HG02840 (cell line): Measurements from ENCODE around the gene FHL3.
"Not testable (repeated sequence)": the region's sequence is repeated elsewhere in the genome, so short reads cannot be mapped to it uniquely, and the experiment has no call there.

Source experiments
- ATAC-seq: cut with Tn5 transposase; IDR thresholded peaks from one replicate; pipeline ENCODE4 v1.9.1; 2021; ENCODE audit warnings: mild to moderate bottlenecking, moderate library complexity, moderate number of reproducible peaks; ENCODE audit not compliant: unreplicated experiment, low FRiP score

FHL3 gene

GRCh38 chr1:38037221-38037939, 32.1 kb upstream of the FHL3 start:
- ATAC-seq: no peak

- no peak for ATAC-seq
These were observed 29.6 kb upstream of the FHL3 start for GRCh38 chr1:38034871-38035270.

DNA sequence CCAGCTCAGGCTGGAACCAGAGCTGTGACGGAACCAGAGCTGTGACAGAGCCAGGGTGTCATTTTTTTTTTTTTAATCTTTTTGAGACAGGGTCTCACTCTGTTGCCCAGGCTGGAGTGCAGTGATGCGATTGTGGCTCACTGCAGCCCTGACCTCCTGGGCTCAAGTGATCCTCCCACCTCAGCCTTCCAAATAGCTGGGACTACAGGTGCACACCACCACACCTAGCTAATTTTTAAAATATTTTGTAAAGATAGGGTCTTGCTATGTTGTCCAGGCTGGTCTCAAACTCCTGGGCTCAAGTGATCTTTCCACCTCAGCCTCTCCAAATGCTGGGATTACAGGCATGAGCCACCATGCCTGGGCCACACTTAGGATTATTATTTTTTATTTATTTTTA, 27.7 kb upstream of the FHL3 start:
- ATAC-seq: not testable (repeated sequence)

DNA sequence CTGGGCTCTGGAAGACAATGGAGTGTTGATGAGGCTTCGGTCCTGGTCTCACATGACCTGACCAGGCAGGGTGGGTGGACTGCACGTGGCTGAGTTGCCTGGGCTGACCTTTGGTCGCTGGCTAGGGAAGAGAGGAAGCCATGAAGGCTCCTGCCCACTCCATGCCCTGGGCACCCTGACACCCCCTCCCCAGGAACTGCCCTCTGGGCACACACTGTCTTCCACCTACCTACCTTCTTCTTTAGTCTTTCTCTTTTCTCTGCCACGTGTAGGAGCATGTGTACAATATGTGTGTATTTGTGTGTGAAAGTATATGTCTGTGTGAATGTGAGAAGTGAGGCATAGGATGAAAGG, 26.2 kb upstream of the FHL3 start:
- no peak for ATAC-seq

- no peak for ATAC-seq
These were observed 25.5 kb upstream of the FHL3 start for GRCh38 chr1:38030596-38031512.

DNA sequence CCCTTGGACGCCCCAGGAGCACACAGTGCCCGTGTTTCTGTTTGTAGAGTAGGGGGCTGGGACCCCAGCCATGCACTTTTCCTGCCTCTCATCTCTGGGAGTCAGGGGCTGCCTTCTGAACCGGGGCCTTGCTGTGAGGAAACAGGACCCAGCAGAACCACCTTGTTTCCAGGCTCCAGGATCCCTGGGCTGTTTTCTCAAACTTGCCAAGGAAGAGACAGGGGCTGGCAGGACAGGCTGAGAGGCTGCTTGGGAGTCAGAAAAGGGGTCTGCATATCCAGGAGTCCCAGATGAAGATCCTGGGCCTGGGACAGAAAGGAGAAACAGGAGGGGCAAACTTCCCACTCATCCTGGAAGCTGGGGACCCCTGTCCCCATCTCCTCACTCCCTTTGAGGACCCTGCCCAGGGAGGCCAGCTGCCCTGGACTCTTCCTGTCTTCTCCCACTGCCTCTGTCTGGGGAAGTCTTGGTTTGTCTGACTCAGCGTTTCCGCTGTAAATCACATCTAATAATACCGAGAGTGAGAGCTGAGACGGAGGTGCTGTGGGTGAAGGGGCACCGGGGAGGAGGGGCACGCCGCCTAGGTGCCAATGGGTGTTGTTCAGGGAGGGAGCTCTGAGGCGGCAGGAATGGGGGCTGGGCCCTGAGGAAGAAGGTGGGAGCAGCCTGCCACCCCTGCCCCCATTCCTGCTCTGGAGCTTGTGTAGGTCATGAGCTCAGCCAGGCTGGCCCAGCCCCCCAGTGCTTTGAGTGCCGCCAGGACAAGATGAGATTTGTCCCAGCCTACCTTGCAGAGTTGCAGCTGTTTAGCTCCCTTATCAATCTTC, 24.6 kb upstream of the FHL3 start:
- no peak for ATAC-seq

DNA sequence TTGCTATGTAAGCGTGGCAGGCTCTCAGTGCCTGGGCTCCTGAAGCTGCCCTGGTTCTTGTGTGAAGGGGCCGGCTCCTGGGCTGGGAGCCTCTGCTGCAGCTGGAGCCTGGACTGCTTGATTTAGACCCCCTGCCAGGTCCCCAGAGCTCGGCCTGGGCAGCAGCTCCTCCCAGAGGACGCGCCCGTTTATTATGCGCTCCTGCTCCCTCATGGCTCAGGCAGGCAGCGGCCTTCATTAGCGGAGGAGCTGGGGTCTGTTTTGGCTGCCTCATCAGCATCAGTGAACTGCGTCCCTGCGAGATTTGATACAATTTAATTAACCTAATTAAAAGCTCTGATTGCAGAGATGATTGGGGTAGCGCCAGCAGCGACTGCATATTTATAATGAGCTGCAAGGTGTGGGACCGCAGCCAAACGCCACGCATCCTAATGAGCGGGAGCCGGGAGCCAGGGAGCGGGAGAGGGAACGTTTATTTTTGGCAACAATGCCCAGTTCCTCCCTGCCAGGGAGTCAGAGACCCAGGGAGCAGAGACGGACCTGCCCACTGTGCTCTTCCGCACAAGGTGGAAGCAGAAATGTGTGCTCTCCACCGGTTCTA, 23.9 kb upstream of the FHL3 start:
- no peak for ATAC-seq

- no peak for ATAC-seq
These were observed 23.4 kb upstream of the FHL3 start for GRCh38 chr1:38028671-38029070.

DNA sequence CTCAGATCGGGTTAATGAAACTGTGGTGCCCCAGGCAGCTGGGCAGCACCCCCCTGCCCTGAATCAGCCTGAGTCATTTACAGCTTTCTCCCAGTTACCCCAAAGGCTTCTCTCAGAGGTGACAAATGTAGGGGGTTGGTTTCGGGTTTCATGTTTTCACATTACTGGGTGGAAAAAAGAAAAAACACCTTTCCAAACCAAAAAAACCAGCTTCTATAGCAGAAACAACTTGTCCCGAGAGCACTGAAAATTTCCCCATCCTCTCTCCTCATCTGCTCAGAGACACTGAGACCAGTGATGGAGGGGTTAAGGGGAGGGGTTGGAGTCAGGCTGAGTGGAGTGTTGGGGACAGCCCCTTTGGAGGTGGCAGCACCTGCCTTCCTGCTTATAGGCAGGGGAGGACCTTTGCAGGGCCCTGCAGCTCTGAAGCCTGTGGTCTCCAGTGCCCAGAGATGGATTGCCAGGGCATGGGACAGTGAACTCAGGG, 22.8 kb upstream of the FHL3 start:
- peak; percentile 64 for ATAC-seq

GRCh38 chr1:38027201-38028104, 22.1 kb upstream of the FHL3 start:
- no peak for ATAC-seq

- no peak for ATAC-seq
These were observed 21.4 kb upstream of the FHL3 start for GRCh38 chr1:38026592-38027200.

DNA sequence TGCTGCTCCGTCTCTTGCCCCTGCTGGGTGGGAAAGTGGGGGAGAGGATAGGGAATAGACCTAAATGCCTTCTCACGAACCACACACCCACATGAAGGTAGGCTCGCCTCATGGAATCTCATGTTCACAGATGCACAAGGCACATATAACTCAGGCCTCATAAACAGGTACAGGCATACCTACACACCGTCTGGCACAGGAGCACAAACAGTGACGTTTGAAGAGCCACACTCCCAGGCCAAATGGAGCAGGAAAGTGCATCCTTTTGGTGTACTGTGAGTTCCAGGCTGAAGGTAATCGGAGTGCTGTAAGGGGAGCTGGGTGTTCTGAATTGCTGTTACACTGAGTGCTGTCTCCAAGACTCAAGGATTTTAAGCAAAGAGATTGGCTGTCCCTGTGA, 20.4 kb upstream of the FHL3 start:
- ATAC-seq: no peak

DNA sequence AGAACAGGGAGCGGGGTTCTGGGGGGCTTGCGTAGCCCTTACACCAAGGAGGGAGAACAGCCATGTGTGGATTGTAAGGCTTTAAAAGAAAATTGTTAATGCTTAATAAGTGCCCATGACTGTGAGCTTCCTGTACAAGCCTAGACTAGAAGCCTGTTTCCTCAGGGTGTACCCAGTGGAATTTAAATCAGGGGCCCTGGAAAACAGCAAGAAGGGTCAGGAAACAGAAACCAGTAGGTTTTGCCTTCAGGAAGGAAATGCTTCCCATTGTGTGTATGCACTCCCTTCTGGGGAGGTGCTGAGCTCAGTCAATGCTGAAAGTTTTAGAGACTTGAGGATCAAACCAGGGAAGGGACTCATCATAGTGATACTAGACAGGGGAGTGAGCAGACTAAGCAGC, 19.9 kb upstream of the FHL3 start:
- no peak for ATAC-seq

DNA sequence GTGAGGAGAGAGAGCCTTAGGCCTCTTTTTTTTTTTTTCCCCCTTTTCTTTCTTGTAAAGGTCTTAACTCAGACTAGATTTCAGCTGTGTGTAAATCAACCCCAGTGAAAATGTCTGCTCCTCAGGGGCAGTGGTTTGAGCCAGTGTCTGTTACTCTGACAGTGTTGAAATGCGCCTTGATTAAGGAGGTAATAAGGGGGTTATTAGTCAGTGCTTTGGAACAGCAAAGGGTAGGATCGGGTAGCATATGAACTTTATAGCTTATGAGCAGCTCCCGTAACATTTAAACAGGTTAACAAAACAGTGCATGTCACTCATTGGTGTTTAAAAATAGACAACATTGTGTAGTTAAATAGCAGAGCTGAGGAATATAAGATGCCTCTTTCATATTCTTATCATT, 17.5 kb upstream of the FHL3 start:
- no peak for ATAC-seq

DNA sequence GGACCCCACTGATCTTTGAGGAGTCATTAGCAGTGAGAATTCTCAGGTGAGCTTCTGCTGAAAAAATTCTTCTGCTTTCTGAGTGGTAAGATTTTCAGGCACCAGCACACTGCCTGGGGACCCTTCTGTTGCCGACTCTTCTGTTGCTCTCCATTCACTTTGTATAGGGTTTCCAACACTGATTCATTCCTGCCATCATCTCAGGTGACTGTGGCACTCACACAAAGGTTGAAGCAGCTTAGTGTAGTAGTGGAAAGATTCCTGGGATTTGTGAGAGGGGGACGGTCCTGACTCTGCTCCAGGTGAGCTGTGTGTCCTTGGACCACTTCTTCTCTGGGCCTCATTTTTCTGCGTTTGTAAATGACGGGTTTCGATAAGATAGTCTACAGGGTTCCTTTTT, 16.7 kb upstream of the FHL3 start:
- no peak for ATAC-seq

GRCh38 chr1:38020396-38020795, 15.1 kb upstream of the FHL3 start:
- no peak for ATAC-seq

- no peak for ATAC-seq
These were observed 13.6 kb upstream of the FHL3 start for GRCh38 chr1:38018864-38019343.

DNA sequence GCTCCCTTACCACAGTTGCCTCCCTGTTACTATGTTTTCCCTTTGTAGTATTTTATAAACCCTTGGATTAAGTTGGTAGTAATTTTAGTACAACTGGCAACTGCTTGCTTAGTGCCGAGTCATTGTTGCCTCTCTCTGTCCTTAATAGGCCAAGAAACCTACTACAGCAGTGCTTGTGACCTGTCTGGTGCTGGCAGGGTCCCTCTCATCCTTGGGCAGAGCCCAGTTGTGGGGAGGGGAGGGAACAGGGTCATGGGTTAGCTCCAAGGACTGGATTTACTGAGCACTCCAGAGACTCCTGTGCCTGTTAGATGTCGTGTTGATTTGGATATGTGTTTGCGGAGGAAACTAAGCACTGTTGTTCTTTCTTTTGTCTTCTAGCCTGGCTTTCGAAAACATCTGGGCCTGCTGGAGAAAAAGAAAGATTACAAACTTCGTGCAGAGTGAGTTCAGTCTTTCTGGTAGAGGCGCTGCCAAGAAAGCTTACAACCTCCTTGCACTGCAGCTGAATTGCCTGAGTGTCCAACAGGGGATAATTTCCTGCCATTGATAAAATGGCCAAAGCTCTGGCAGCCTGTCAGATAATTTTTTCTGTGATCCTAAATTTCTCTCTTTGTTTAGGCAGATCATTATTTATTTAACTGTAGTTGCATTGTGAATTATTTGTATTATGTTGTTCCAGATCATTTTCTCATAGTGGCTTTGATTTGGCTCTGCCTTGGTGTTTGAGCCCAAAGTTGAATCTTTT, 10.8 kb upstream of the FHL3 start:
- ATAC-seq: no peak
